NCI-H345 (cell line): ENCODE results near the gene CRACDL.
A peak's percentile ranks its signal among the peaks of the same experiment; 100 is the strongest.

Experiments used
- DNase-seq: peaks from one replicate; lab custom pipeline; 2025; lab: John Stamatoyannopoulos, UW

Gene CRACDL

DNA sequence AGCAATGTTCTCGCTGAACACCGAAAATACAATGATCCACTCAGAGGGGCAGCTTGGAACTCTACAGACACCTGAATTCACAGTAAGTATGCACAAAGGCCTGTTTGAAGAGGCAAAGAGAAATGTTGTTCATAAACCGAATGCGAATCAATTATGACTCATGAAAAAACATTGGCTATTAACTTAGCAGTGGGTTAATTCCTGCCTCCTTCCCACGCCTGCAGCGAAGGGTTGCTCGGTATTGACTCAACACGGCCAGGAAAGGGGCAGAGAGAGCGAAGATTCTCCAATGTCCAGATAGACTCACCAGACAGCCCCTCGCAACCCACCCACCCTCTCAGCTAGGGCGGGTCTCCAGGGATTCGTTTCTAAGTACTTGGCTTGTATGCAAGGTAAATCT, 9.4 kb downstream of the CRACDL start:
- DNase-seq, result no peak

DNA sequence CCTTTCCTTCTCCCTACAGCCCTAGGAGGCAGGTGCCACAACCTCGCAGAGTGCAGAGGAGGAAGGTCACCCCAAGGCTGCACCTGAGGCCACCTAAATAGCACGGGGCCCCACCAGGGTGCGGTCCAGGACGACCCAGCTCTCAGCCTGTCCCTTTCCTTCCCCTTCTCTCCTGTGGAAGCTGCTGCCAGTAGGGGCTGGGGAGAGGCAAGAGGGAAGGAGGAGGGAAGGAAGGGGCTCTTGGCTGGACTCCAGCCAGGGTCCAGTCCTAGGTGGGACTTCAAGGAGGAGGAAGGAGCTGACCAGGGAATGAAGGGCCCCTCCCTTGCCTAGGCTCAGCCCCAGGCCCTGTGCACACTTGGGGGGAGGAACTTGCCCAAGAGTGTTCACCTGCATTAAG, 11.1 kb downstream of the CRACDL start:
- no peak for DNase-seq

DNA sequence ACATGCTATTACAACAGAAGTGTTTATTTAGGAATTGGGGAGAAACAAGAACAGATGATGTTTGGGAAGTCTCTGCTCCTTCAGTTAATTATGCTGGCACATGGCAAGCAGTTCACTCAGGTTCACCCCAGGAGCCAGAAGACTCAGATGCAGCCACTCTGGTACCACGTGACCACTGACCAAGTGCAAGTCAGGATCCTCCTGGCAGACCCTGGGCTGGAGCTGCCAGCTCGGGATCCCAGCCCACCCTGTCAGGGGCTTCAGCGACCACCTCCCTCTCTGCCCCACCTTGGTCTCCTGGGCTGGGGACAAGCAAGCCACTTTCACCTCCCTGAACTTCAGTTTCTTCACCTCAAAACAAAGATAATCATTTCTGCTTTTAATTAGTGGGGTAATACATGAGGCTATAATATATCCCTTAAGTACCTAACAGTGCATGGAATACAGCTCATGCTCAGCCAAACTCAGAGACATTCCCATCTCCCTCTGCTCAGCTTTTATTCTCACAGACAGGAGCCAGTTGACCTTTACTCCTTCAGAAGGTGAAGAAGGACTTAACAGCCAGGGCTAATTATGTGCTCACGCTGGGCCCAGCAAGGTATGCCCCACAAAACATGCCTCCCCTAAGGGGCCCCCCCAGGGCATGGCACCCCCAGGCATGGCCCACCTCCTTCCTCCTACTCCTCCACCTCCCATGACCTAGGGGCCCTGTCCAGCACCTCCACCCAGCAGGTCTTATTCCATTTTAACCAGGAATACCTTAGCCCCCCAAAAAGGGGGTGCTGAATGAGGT, 11.8 kb downstream of the CRACDL start:
- DNase-seq, result no peak

DNA sequence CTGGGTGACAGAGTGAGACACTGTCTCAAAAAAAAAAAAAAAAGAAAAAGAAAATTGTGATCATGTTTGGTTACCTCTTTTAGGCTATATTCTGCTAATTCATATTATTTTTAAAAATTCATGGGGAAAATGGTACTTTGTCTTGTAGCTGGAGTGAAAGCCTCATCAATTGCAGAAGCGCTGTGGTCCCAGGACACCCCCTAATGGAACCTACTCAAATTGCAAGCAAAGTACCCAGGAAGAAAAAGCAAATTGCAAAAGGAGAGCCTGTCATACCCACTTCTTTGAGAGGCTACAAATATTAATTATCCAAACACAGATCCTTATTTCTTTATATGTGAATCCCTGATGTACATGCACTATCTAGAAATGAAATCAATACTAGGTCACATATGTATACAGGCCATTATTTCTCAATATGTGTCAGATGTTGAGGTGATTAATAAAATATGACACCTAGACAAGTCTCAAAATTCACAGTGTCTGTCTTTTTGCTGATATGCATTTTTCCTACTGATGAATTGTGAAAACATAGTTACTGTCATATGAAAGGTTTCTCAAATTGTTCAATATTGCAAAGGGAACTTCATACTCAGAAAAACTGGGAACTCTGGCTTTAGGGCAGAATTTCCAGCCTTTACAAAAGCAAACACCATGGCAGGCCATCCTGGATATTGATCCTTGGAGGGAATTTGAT, 12.6 kb downstream of the CRACDL start:
- DNase-seq, result no peak

DNA sequence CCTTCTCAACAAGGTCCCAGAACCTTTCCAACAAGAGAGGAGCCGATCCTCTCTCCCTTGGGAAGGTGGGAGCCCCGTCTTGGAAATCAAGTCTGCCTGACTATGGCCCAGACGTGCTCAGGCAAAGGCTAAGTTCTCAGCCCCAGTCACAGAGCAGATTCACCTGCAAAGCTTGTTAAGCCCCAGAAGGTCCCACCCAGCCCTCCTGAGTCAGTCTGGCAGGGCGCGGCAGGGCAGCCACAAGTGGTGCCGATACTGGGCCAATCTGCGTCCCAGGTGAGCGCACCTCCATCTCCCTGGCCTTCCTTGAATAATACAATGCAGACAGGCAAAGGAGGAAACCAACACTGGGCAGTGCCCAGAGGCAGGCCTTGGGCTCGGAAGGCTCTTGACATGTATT, 15.0 kb downstream of the CRACDL start:
- DNase-seq, result no peak

DNA sequence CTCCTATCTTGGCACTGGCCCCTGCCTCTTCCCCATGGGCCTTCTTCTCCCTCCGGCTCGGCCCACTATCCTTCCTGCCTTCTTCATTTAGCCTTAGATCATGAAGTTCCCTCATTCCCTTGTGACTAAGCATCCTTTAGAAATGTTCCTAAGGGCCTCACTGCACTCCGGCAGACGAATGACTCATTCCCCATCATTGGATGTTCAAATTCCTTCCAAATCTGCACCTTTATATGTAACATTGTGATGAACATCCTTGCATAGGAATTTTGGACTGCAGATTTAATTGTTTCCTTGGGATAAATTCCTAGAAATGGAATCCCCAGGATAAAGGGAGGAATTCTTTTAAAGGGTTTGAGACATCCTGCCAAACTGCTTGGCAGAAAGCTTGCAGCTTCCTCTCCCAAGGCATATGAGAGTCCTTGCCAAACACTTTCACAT, 19.0 kb downstream of the CRACDL start:
- no peak for DNase-seq

DNA sequence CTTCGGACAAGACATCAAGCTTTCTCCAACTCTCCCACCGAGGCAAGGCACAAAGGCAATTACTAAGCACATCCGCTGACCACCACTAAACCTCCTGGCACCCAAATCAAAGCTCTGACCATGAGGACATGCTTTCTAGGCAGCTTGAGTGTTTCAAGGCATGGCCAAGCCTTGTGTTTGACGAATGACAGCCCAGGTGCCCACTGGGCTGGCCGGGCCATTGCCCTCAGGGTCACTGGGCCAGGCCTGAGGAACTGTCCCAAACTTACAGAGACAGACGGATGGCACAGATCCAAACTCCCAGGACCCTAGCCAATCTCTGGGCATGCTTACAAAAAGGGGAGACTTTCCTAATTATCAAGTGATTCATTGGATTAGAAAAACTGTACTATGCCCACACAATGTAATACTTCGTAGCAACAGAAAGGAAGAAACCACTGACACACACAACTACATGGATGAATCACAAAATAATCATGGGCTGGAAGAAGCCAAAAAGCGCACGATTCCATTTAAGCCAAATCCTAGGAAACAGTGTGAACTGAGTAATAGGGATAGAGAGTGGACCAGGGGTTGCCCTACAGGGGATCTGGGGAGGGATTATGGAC, 20.2 kb downstream of the CRACDL start:
- DNase-seq, result no peak

DNA sequence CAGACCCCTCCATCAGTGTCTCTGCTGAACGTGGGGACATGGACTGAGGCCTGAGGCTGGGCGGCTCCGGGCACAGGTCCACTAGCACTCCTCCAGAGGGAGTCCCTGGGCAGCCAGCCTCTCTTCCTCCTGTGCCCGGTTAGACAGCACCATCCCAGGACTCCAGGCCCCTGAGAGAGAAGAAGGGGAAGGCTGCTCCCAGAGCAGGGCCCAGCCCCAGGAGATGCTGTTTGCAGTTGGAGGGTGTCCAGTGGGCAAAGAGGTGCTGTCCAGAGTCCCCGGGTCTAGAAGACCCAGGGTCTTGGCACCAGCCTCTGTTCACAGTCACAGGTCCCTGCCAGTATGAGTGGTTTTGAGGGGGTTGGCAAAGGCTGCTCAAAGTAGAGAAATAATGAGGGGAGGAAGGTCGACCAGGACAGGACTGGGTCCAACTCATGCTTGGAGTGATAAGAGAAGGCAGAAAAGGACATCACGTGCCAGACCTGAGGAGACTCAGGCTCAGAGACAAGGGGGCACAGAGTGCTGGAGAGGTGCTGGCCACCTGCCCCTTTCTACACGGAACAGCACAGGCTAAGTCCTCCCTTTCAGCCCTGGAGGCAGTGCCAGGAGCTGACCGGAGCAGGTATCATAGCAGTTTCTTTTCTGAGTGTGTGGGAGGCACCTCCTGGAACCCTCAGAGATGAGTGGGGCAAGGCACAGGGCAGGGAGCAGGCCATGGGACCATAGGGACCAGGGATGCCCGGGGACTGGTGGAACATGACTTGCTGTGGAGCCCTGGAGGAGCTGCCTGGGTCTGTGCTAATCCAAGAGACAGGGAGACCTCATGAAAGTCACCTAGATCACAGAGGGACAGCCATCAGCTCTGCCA, 21.1 kb downstream of the CRACDL start:
- DNase-seq, result no peak

DNA sequence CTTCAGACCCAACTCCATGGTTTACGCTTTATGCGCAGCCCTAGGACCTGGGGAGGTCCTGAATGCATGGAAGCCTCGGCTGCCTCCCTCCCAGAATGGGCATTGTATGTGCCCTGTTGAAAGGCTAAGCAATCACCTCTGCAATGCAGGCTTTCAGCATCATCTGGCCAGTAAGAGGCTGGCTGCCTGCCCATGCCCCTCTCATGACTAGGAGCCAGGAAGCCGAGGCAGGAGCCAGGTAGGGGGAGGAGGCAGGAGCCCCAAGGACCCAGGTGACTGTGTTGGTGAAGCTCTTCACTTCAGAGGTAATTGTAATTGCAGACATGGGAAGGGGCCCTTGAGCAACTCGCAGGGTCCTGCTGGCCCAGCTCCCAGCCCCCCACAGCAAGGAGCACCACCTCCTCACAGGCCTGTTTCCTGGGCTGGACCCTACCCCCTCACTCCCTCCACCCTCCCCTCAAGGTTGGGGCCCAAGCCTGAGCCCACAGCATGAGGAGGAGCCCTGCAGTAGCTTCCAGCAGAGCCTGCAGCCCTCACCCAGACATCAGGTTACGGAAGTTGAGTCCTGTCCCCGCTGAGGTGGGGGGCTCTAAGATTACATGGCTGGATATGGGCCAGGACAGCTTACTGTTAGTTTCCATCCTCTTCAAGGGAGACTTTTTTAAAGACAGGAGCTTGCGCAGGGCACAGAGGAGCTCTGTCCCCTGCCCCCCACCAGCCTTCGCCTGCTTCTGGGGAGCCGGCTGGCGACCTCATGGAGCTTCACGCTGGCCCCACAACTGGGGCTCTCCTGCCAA, 21.9 kb downstream of the CRACDL start:
- peak; percentile 90 for DNase-seq

DNA sequence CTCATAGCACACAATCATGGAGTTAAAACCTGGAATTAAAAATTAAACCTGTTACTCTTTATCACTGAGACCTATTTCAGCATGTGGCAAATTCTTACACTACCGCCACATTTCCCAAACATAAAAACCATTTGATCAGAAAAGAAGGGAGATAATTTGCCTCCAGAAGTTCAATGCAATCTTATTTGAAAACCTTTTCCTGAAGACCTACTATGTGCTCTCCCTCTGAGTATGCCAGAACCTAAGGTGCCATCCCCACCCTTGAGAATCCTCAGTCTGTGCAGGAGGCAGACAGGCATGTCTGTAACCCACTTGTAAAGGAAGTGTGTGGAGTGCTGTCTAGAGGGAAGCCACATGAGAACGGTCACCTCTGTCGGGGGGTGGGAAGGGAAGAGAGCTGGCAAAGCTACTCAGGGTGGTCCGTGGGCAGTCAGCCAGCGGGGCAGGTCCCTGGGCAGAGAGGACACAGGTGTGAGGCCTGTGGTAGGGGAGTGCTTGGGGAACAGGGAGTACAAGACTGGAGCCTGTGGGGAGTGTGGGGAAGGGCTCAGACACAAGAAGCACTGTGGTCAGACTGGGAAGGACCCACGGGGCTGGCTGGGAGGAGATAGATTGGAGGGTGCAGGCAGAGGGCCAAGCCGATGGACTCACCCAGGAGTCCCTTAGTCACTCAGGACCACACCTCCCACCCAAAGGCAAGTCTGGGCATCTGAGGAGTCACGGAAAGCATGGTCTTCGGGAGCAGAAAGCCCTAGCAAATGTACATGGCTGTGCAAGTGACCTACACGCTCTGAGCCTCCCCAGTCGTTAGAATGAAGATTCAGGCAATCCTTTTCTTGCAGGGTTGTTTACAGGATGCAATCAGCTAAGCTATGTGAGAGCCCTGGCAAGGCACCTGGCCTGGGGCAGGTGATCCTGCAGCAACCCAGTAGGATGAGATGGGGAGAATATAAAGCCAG, 22.8 kb downstream of the CRACDL start:
- DNase-seq, result no peak

DNA sequence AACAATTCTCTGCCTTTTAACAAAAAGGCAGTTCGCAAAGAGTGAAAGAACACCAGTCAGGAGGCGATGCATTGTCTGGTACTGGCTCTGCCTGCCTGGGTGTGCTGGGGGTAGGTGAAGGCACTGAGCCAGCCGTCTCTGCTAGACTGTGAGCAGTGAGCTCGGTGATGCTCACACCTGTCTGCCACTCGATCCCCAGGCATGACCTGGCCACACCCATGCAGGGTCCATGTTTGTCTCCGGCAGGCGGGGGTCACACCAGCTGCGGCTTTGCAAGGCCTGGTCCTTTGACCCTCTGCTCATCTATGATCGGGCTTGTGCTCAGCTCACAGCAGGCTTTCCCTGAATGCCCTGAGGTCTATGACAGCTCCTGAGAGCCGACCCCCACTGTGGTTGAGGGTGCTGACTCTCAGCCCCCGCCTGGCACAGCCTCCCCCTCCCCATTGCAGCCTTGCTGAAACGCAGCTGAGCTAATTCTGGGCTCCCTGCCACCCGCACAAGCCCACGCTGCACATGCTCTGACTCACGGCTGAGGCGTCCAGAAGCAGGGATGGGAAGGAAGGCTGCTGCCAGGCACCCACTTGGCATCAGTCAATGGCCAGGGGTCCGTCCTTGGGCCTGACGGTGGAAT, 23.7 kb downstream of the CRACDL start:
- DNase-seq, result peak; percentile 95

DNA sequence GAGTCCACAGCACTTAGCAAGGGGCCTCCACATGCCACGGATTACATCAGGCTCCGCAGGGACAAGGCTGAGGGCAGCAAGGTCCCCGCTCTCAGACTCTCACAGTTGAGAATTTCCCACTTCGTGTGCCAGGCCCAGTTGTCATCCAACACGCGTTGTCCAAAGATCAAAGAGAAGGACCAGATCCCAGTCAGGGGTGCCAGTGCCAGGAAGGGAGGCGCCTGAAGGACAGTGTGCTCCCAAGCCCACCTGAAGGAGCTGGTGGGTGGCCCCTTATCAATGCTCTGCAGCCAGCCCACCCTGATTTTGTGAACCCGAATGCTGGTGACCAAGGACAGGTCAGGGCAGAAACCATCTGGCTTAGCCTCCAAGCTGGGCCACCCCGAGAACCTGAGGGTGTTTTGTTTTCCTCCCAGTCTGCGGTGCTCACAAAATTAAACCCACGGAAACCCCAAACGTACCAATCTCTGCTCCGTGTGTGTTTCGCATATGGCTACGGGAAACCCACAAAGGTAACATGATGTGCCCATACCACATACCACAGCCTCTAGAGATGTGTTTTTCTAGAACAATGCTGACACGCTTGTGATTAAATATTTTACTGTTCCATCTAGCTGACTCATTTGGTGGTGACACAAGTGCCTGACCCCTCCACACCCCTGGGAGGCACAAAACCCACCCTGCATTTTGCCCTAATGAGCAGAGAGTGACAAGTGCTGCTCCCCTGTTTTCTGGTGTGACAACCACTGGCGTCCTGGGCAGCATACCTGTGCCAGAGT, 24.5 kb downstream of the CRACDL start:
- DNase-seq, result no peak

DNA sequence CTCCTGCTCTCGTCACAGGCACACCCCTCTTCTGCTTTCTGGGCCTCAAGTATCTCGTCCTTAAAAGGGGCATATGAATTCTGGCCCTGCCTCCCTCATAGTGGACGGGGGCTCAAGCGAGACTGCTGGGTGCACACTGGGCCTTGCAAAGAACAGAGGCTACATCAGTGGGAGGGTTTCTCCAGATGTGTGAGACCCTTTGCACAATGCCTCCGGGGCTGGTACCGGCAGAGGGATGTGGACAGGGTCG, 25.0 kb downstream of the CRACDL start:
- DNase-seq, result no peak

DNA sequence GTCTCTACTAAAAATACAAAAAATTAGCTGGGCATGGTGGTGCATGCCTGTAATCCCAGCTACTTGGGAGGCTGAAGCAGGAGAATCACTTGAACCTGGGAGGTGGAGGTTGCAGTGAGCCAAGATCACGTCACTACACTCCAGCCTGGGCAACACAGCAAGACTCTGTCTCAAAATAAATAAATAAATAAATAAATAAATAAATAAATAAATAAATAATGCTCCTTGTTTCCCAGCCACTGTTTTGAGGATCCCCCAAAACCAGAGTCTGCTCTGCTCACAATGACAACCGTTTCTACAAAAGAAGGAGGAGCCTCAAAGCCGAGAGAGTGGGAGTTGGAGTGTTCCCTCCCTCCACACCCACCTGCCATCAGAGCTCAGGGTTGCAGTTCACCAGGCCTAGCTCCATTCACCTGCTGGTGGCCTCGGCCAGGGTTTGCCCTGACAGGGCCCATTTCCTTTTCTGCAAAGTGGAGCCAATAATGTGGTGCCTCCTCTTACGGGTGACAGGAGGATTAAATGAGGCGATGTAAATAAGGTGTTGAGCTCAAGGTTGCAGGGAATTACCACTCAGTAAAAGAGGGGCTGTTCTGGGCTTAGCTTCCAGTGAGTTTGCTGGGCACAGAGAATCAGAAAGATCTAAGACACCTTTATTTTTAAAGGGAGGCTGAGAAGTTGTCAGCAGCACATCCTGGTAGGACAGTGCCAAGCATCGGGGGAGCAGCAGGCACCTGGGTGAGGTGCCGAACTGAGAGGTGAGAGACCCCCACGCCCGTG, 25.5 kb downstream of the CRACDL start:
- DNase-seq, result no peak

DNA sequence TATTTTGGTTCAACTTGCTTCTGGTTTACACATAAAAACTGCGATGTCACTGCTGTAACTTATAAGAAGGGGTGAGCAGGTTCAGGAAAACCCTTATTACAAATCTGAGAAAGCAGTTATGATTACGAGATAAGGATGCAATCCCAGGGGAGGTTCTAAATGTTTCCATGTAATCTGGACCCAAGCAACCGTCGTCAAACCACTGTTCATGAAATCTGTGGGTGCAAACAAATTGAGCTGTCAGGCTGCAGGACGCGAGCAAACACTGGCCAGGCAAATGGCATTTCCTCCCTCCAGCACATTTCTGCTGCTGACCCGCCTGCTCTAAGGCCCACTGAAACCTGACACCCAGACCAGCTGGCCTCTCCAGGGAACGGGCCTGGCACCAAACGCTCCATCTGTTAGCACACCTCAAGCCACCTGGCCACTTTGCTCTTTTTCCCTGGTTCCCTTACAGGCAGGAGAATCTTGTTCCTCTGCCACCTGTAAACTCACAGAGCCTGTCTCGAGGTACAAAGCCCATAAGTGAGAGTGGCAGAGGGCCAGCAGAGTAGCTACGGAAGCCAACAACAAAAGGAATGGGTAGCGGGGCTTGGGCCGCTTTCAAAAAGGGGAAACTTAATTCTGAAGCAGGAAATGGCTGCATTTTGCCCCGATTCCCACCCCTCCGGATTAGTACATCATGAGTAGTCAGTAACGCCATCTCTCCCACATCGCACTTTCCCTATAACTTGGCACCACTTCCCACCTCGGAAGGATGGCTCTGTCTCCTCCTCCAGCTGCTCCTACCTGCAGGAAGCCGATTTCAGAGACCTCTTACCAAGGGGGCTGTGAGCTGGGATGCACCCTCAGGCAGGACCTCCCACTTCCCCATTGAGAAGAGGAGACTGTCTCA, 26.5 kb downstream of the CRACDL start:
- peak; percentile 91 for DNase-seq

DNA sequence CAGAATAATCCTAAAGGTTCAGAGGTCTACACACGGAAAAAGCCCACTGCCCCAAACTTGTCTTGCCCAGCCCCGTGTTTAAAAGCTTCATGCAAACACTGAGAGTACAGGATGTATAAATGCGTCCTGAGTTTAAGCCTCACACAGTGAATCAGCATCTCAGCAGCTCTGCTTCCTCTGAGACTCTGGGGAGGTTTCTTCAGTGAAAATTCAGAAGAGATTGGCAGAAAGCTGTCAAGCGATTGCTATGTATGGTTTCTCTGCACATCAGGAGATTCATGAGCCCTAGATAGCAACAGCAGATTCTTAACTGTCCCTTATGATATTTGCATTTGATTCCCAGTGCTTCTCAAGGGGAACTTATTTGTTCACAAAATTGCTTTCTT, 27.1 kb downstream of the CRACDL start:
- DNase-seq, result no peak
